Pancreas (tissue), 10 donors: ENCODE data around the gene DNAJB4. TPM values are rescaled to one million over a fixed set of nuclear protein-coding genes. Genes with fewer than 3 reads are reported as not detected.
A peak's percentile ranks its signal among the peaks of the same experiment; 100 is the strongest.

ENCODE experiments used
- ATAC-seq, 4 donors: fragments of 200-7000 bp; cut with Tn5 transposase; one replicate each; pipeline versions ENCODE4 v1.8.0 to v1.9.1; 2020; ENCODE audit warnings: mild to moderate bottlenecking in 4 of 4, moderate library complexity in 4 of 4
- DNase-seq, 6 donors: peaks; one replicate each; pipeline ENCODE4 v3.0.0-alpha.2; 2020
- FAIRE-seq: peaks from 2 replicates; lab custom pipeline; 2012; peaks lifted over from hg19 to GRCh38; lab: Jason Lieb, UNC
- H3K27ac ChIP-seq, 4 donors: fragments of 200-600 bp; sonication (generic); 1 replicate in 3 of 4; 2 replicates in 1 of 4; pipeline versions ENCODE4 v1.5.0 to v1.8.0; 2020
- H3K27me3 ChIP-seq, 4 donors: fragments of 200-600 bp; one replicate each; pipeline ENCODE4 v1.8.0; 2021
- H3K36me3 ChIP-seq, 3 donors: fragments of 200-600 bp; sonication (generic) in 1 of 3; one replicate each; pipeline versions ENCODE4 v1.5.0 to v1.8.0; 2020 to 2021
- H3K4me1 ChIP-seq, 3 donors: fragments of 200-600 bp; one replicate each; pipeline ENCODE4 v1.8.0; 2021
- H3K4me3 ChIP-seq, 4 donors: fragments of 200-600 bp; sonication (generic) in 2 of 4; one replicate each; pipeline versions ENCODE4 v1.5.0 to v1.8.0; 2020 to 2021
- H3K9me3 ChIP-seq, 4 donors: fragments of 200-600 bp; one replicate each; pipeline ENCODE4 v1.8.0; 2021
- WGBS, 2 donors: extraction: QIAGEN DNeasy Blood & Tissue Kit; methylation state at CpG; one replicate each; pipeline ENCODE4 v1.1.7; 2013; 5-methylcytosine and 5-hydroxymethylcytosine counted together
- intact Hi-C, 3 donors: fragments of 100-400 bp; cut with DNase I; formaldehyde crosslinking; loops; one replicate each; pipeline versions ENCODE4 v1.11.1 to v1.14.2; 2022
- polyA plus RNA-seq, 2 donors: library from polyadenylated mRNA; stranded (reverse); fragments of 200-250 nt; gene quantifications; one replicate each; pipeline ENCODE4 v1.2.3, GENCODE V29; 2013
- total RNA-seq, 6 donors: library from RNA; stranded (reverse); fragmentation: NEBNext Ultra II Directional in 4 of 6; extraction: Animal tissue kit (Norgen Biotek cat#: 25700) in 4 of 6; gene quantifications; one replicate each; pipeline versions ENCODE4 v1.2.1 to v1.2.4, GENCODE V29; 2021 to 2023
- TF ChIP-seq, protein P1 (sequence below), 4 donors: fragments of 200-600 bp; sonication (generic) in 3 of 4; IDR thresholded peaks; one replicate each; pipeline versions ENCODE4 v1.5.0 to v1.8.0; 2021; ENCODE audit warnings: antibody characterized with exemption in 4 of 4
- donor health status: healthy with polysubstance abuse.
- donor health status: DM: no; HTN: no; CAD: no; lungs with moderate emphysema.
- donor health status: DM: no; HTN: no; CAD: no.
- donor health status: control.
- donor health status: control.
- donor health status: Bipolar disorder and iron deficiency.
- donor health status: DM: yes; HTN: yes; CAD: no.
- donor health status: DM: no; HTN: no; CAD: no.
- donor health status: DM: no; HTN: no; CAD: no.
- donor health status: DM: yes; HTN: yes; CAD: no.

DNAJB4 gene
- total and polyA plus RNA-seq, 8 donors, result 6.7 to 38.6 (median 20.7) TPM

DNA sequence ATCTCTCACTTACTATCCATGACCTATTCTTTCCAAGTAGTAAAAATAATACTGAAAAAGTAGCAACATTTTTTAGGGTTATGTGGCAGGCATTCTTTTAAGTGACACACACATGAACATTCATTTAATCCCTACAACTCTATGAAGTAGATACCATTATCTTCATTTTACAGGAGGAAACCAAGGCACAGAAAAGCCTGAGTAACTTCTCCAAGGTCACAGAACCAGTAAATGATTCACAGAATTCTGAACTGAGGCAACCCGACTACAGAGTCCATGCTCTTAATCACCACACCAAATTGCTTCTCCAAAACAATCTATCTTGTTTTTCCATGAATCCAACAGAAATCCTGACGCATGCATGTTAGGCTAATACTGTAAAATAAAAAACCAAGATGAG lies 43.3 kb upstream of the DNAJB4 start:
- Histone ChIP-seq H3K27me3 (no peaks in the 10 kb centered on the region), H3K36me3 (peaks cover 10 to 71% (median 58%) of the 10 kb centered on the region in 3 donors), H3K4me1 (peaks cover 0 to 10% (median 9%) of the 10 kb centered on the region in 3 donors), H3K9me3 (no peaks in the 10 kb centered on the region), H3K27ac (no peak overlapping the region), H3K4me3 (no peak overlapping the region)
- 44 to 50% methylated on average over 2 of the region's 2 CpGs for WGBS, 2 donors
- DNase-seq (no peak), ATAC-seq (peak in 3 of 4 donors; percentile 19 to 56 (median 53)), FAIRE-seq (no peak)
- TF ChIP-seq, protein P1, sequence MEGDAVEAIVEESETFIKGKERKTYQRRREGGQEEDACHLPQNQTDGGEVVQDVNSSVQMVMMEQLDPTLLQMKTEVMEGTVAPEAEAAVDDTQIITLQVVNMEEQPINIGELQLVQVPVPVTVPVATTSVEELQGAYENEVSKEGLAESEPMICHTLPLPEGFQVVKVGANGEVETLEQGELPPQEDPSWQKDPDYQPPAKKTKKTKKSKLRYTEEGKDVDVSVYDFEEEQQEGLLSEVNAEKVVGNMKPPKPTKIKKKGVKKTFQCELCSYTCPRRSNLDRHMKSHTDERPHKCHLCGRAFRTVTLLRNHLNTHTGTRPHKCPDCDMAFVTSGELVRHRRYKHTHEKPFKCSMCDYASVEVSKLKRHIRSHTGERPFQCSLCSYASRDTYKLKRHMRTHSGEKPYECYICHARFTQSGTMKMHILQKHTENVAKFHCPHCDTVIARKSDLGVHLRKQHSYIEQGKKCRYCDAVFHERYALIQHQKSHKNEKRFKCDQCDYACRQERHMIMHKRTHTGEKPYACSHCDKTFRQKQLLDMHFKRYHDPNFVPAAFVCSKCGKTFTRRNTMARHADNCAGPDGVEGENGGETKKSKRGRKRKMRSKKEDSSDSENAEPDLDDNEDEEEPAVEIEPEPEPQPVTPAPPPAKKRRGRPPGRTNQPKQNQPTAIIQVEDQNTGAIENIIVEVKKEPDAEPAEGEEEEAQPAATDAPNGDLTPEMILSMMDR (IDR thresholded peaks at IDR 0.05), result no peak
- intact Hi-C loops, result no loop called here

DNA sequence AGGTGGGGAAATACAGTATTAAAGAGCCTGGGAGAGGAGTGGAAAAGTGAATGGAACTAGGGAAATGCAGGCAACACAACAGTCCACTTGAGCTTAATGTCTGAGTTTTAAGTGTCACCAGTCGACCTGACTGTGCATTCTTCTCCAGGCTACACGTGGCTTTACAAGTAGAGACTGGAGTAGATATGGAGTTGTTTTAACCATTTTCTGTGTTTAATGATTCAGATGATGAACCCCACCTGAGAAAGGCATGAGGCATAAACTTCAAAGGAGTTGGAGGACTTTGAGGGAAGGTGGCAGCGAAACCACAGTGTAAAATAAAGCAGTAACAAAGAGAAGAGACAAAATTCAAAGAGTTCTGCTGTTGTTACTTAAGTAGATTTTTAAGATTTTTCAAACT lies 38.4 kb upstream of the DNAJB4 start:
- H3K4me3 ChIP-seq, result no peak overlapping the region
- intact Hi-C loops, result no loop called here
- 76 to 85% methylated on average over 3 of the region's 3 CpGs for WGBS, 2 donors
- H3K27me3 ChIP-seq, result no peaks in the 10 kb centered on the region
- H3K36me3 ChIP-seq, result peaks cover 3 to 67% (median 49%) of the 10 kb centered on the region in 3 donors
- H3K27ac ChIP-seq, result no peak overlapping the region
- peaks cover 0 to 12% (median 6%) of the 10 kb centered on the region in 3 donors for H3K4me1 ChIP-seq
- FAIRE-seq (no peak), DNase-seq (no peak), ATAC-seq (no peak)
- no peaks in the 10 kb centered on the region for H3K9me3 ChIP-seq
- TF ChIP-seq, protein P1 (IDR thresholded peaks at IDR 0.05), result no peak

DNA sequence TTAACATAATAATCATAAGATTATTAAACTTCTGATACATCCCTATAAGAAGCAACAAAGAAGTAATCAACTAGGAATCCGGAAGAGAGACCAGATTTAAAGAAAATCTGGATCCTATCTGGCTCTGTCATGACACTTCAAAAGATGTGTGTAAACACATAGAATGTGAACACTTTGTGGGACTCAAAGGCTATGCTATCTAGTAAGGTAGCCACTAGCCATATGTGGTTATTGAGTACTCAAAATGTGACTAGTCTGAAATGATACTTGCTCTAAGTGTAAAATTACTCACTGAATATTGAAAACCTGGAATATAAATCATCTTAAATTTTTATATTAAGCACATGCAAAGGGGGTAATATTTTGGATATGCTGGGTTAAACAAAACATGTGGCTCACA lies 34.5 kb upstream of the DNAJB4 start:
- Histone ChIP-seq H3K9me3 (no peaks in the 10 kb centered on the region), H3K4me1 (peaks cover 0 to 15% (median 9%) of the 10 kb centered on the region in 3 donors), H3K4me3 (no peak overlapping the region), H3K27me3 (no peaks in the 10 kb centered on the region), H3K27ac (no peak overlapping the region), H3K36me3 (peaks cover 0 to 28% (median 18%) of the 10 kb centered on the region in 3 donors)
- WGBS, 2 donors, result 29 to 39% methylated on average over 1 of the region's 1 CpG
- DNase-seq, result no peak
- TF ChIP-seq, protein P1 (IDR thresholded peaks at IDR 0.05), result no peak
- no peak for FAIRE-seq
- intact Hi-C loops, result no loop called here
- ATAC-seq, result peak in 2 of 4 donors; percentile 31 to 32

DNA sequence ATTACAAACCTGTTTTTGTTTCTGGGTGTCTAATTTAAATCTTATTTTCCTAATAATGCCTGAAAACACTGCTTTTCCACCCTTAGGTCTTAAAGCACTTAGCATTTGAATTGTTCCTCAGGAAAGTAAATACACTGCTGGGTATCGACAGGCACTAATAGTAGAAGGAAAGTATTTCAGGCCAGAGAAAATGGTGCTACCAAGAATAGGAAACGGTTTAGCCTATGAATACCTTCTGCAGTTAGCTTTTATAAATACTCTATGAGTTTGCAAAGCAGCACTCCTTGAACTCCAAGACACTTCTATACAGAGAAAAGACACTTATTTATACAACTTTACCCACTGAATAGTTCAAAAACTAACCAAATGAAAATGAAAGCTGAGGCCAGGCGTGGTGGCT lies 32.7 kb upstream of the DNAJB4 start:
- peaks cover 0 to 11% (median 6%) of the 10 kb centered on the region in 3 donors for H3K36me3 ChIP-seq
- ATAC-seq, result no peak
- 73 to 79% methylated on average over 3 of the region's 3 CpGs for WGBS, 2 donors
- TF ChIP-seq, protein P1 (IDR thresholded peaks at IDR 0.05), result no peak
- intact Hi-C loops, result no loop called here
- no peak for FAIRE-seq
- no peak overlapping the region for H3K4me3 ChIP-seq
- no peaks in the 10 kb centered on the region for H3K27me3 ChIP-seq
- H3K4me1 ChIP-seq, result peaks cover 0 to 23% (median 20%) of the 10 kb centered on the region in 3 donors
- H3K9me3 ChIP-seq, result no peaks in the 10 kb centered on the region
- H3K27ac ChIP-seq, result no peak overlapping the region
- no peak for DNase-seq

DNA sequence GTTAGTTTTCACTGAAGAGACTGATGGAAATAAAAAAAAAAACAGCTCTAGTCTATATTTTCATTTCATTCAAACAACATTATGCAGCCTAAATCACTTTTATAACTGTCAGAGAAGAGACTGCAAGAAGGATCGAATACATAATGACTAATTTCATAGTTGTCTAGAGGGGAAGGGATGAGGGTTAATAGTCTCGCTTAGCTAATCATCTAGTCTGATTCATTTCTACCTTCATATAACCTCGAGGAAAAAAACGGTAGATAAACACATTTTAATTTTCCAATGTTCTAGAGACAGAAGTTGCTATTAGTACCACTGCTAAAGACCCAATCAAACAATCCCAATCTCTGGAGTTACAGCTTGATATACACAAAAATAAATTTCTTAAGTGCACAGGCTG lies 29.4 kb upstream of the DNAJB4 start:
- Histone ChIP-seq H3K27me3 (no peaks in the 10 kb centered on the region), H3K36me3 (no peaks in the 10 kb centered on the region), H3K9me3 (no peaks in the 10 kb centered on the region), H3K4me1 (peaks cover 0 to 21% (median 17%) of the 10 kb centered on the region in 3 donors), H3K27ac (peak overlapping the region in 2 of 4 donors; percentile 98 to 99), H3K4me3 (peak overlapping the region in 1 of 4 donors; percentile 62)
- TF ChIP-seq, protein P1 (IDR thresholded peaks at IDR 0.05), result no peak
- ATAC-seq, result no peak
- 5 to 11% methylated on average over 4 of the region's 4 CpGs for WGBS, 2 donors
- DNase-seq, result no peak
- no peak for FAIRE-seq
- intact Hi-C loops, result loop anchor here in 1 of 3 donors (5.0 kb wide), 1 partner anchor 137 kb away; no protein-coding TSS in a partner anchor
